K562 treated with DMSO at 1 percent for 48 hours (cell line): ENCODE results near the gene TNIP2. TPM values are rescaled to one million over a fixed set of nuclear protein-coding genes. Genes with fewer than 3 reads are reported as not detected.

Source experiments
- total RNA-seq: library from RNA; unstranded; fragments of 300-600 nt; gene quantifications from 2 replicates; pipeline ENCODE4 v1.2.3, GENCODE V29; 2022; ENCODE audit warnings: low replicate concordance; ENCODE audit errors: extremely low read depth

Gene TNIP2, protein sequence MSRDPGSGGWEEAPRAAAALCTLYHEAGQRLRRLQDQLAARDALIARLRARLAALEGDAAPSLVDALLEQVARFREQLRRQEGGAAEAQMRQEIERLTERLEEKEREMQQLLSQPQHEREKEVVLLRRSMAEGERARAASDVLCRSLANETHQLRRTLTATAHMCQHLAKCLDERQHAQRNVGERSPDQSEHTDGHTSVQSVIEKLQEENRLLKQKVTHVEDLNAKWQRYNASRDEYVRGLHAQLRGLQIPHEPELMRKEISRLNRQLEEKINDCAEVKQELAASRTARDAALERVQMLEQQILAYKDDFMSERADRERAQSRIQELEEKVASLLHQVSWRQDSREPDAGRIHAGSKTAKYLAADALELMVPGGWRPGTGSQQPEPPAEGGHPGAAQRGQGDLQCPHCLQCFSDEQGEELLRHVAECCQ
- not detected in 2 replicates for total RNA-seq

DNA sequence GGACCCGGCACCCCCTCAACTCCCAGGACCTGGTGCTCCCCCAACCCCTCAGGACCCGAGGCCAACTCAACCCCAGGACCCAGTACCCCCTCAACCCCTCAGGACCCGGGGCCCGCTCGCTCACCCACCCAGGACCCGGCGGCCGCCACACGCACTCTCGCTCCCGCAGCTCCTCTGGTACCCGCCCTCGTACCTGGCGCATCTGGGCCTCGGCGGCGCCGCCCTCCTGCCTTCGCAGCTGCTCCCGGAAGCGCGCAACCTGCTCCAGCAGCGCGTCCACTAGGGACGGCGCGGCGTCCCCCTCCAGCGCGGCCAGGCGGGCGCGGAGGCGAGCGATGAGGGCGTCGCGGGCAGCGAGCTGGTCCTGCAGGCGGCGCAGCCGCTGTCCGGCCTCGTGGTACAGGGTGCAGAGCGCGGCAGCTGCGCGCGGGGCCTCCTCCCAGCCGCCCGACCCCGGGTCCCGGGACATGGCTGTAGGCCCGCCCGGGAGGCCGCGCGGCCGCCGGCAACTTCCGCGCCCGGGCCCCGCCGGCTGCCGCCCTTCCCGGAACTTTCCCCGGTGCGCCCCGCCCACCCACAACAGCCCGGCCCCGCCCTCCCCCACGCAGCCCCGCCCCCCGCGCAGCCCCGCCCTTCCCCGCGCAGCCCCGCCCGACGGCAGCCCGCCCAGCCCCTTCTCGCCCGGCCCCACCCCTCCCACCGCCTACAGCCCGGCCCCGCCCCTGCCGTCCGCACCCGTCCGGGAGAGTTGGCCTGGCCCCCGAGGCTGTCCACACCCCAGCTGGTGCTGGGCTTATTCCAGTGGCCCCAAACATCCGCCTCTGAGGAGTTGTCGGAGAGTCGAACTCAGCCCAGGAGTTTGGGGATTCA is at the start of gene TNIP2:
TSS of gene TNIP2 (minus strand) at position 516 of the 870 bp plus-strand sequence. CDS start at position 469, 47 bp downstream.

DNA sequence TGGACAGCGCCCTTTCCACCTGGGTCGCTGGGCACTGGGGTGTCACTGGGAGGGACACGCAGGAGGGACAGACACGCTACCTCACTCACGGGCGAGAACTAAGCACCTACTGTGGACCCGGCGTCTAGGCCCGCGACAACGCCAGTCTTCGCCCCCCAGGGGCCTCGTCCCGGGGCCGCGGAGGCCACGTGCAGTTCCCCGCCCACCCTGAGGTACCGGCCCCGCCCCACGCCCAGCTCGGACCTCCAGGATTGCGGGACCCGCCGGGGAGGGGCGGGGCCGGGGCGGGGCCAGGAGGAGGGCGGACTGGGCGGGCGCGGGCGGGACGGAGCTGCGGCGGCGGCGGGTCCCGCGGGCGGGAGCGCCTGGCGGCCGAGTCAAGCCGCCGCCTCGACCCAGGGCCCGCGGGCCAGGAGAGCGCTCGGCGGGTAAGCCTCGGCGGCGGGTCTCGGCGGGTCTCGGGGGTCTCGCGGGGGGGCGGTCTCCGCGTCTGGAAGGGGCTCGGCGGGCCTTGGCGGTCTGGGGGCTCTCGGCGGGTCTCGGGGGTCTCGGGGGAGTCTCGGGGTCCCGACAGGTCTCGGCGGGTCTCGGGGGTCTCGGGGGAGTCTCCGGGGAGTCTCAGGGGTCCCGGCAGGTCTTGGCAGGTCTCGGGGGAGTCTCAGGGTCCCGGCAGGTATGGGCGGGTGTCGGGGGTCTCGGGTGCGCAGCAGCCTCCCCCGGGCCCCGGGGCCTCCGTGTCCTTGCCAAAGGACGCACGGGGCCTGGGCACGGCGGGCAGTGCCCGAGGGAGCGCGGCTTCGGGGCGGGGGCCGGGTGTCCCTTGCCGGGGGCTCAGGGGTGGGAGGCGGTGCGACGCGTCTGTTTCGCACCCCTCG is 36.8 kb upstream of the TNIP2 start, which contains the start of gene SH3BP2:
TSS of gene SH3BP2 (plus strand) at position 375 of the 875 bp plus-strand sequence. CDS start 27,533 bp downstream, outside the sequence.

Other genes starting within 250 kb of the TNIP2 start
- not detected in 2 replicates for gene FAM193A, start 219.7 kb downstream of the TNIP2 start, total RNA-seq
- gene SH3BP2, start 36.7 kb upstream of the TNIP2 start, total RNA-seq: not detected in 2 replicates
- not detected in 2 replicates for gene ADD1, start 87.5 kb upstream of the TNIP2 start, total RNA-seq
- not detected in 2 replicates for gene NOP14, start 207.1 kb upstream of the TNIP2 start, total RNA-seq
- gene GRK4, start 207.2 kb upstream of the TNIP2 start, total RNA-seq: not detected in 2 replicates